Stimulated activated naive CD8-positive, alpha-beta T cell treated with anti-CD3 and anti-CD28 coated beads, Interleukin-15, Interleukin-2, amounts not matched to agents 100 ng/mL and 50 ng/mL, for 24 hours (primary cell): ENCODE data around the gene ALDH3B2.
"Not testable (repeated sequence)": the region's sequence is repeated elsewhere in the genome, so short reads cannot be mapped to it uniquely, and the experiment has no call there.

Experiments
- H3K27ac Mint-ChIP-seq: one replicate; pipeline ENCODE4 v1.8.0; 2021; ENCODE audit warnings: mild to moderate bottlenecking, mixed read lengths
- H3K27me3 Mint-ChIP-seq: one replicate; pipeline ENCODE4 v1.8.0; 2021; ENCODE audit warnings: mixed read lengths
- H3K36me3 Mint-ChIP-seq: one replicate; pipeline ENCODE4 v1.8.0; 2021; ENCODE audit warnings: low read depth, mixed read lengths
- H3K4me1 Mint-ChIP-seq: one replicate; pipeline ENCODE4 v1.8.0; 2021; ENCODE audit warnings: low read depth, mixed read lengths
- H3K4me3 Mint-ChIP-seq: one replicate; pipeline ENCODE4 v1.8.0; 2021; ENCODE audit warnings: mild to moderate bottlenecking, mixed read lengths
- H3K9me3 Mint-ChIP-seq: one replicate; pipeline ENCODE4 v1.8.0; 2021; ENCODE audit warnings: mixed read lengths

Gene ALDH3B2

GRCh38 chr11:67670316-67671210 lies 3.9 kb downstream of the ALDH3B2 start:
- Mint-ChIP-seq H3K4me1 (no peaks in the 10 kb centered on the region), H3K36me3 (no peaks in the 10 kb centered on the region), H3K9me3 (no peaks in the 10 kb centered on the region), H3K27me3 (peaks cover 5% of the 10 kb centered on the region), H3K27ac (no peak overlapping the region), H3K4me3 (no peak overlapping the region)

- no peak overlapping the region for H3K27ac Mint-ChIP-seq
- H3K36me3 Mint-ChIP-seq: no peaks in the 10 kb centered on the region
- no peak overlapping the region for H3K4me3 Mint-ChIP-seq
- no peaks in the 10 kb centered on the region for H3K4me1 Mint-ChIP-seq
- no peaks in the 10 kb centered on the region for H3K9me3 Mint-ChIP-seq
- no peaks in the 10 kb centered on the region for H3K27me3 Mint-ChIP-seq
These were observed 6.3 kb downstream of the ALDH3B2 start for GRCh38 chr11:67668192-67668551.

GRCh38 chr11:67667490-67668191 lies 6.8 kb downstream of the ALDH3B2 start:
- no peaks in the 10 kb centered on the region for H3K36me3 Mint-ChIP-seq

GRCh38 chr11:67666676-67667489 lies 7.5 kb downstream of the ALDH3B2 start:
- Mint-ChIP-seq H3K9me3 (no peaks in the 10 kb centered on the region), H3K4me3 (no peak overlapping the region), H3K27ac (no peak overlapping the region), H3K27me3 (no peaks in the 10 kb centered on the region), H3K36me3 (no peaks in the 10 kb centered on the region), H3K4me1 (no peaks in the 10 kb centered on the region)

More at GRCh38 chr11:67667490-67668191, 6.8 kb downstream of the ALDH3B2 start:
- H3K9me3 Mint-ChIP-seq: no peaks in the 10 kb centered on the region
- no peak overlapping the region for H3K4me3 Mint-ChIP-seq
- no peaks in the 10 kb centered on the region for H3K4me1 Mint-ChIP-seq
- H3K27me3 Mint-ChIP-seq: no peaks in the 10 kb centered on the region
- no peak overlapping the region for H3K27ac Mint-ChIP-seq

GRCh38 chr11:67666303-67666645 lies 8.1 kb downstream of the ALDH3B2 start:
- Mint-ChIP-seq H3K27me3 (no peaks in the 10 kb centered on the region), H3K4me3 (no peak overlapping the region), H3K4me1 (no peaks in the 10 kb centered on the region), H3K9me3 (no peaks in the 10 kb centered on the region), H3K27ac (no peak overlapping the region), H3K36me3 (no peaks in the 10 kb centered on the region)

GRCh38 chr11:67665541-67666302 lies 8.7 kb downstream of the ALDH3B2 start:
- Mint-ChIP-seq H3K27ac (no peak overlapping the region), H3K36me3 (no peaks in the 10 kb centered on the region), H3K4me1 (no peaks in the 10 kb centered on the region), H3K27me3 (no peaks in the 10 kb centered on the region), H3K9me3 (no peaks in the 10 kb centered on the region), H3K4me3 (no peak overlapping the region)

- no peak overlapping the region for H3K27ac Mint-ChIP-seq
- H3K9me3 Mint-ChIP-seq: no peaks in the 10 kb centered on the region
- H3K4me1 Mint-ChIP-seq: no peaks in the 10 kb centered on the region
- no peak overlapping the region for H3K4me3 Mint-ChIP-seq
- no peaks in the 10 kb centered on the region for H3K36me3 Mint-ChIP-seq
- no peaks in the 10 kb centered on the region for H3K27me3 Mint-ChIP-seq
These were observed 9.5 kb downstream of the ALDH3B2 start for GRCh38 chr11:67664696-67665540.

GRCh38 chr11:67664213-67664585 lies 10.2 kb downstream of the ALDH3B2 start:
- Mint-ChIP-seq H3K36me3 (no peaks in the 10 kb centered on the region), H3K27ac (no peak overlapping the region), H3K27me3 (no peaks in the 10 kb centered on the region)

GRCh38 chr11:67663532-67664212 lies 10.8 kb downstream of the ALDH3B2 start:
- Mint-ChIP-seq H3K27ac (no peak overlapping the region), H3K9me3 (no peaks in the 10 kb centered on the region), H3K4me1 (no peaks in the 10 kb centered on the region), H3K27me3 (no peaks in the 10 kb centered on the region), H3K4me3 (no peak overlapping the region), H3K36me3 (no peaks in the 10 kb centered on the region)

More at GRCh38 chr11:67664213-67664585, 10.2 kb downstream of the ALDH3B2 start:
- H3K4me3 Mint-ChIP-seq: no peak overlapping the region
- H3K9me3 Mint-ChIP-seq: no peaks in the 10 kb centered on the region
- H3K4me1 Mint-ChIP-seq: no peaks in the 10 kb centered on the region

- H3K36me3 Mint-ChIP-seq: no peaks in the 10 kb centered on the region
- no peaks in the 10 kb centered on the region for H3K4me1 Mint-ChIP-seq
- H3K27ac Mint-ChIP-seq: no peak overlapping the region
- H3K27me3 Mint-ChIP-seq: no peaks in the 10 kb centered on the region
- no peak overlapping the region for H3K4me3 Mint-ChIP-seq
- H3K9me3 Mint-ChIP-seq: no peaks in the 10 kb centered on the region
These were observed 11.4 kb downstream of the ALDH3B2 start for GRCh38 chr11:67662835-67663531.

GRCh38 chr11:67662142-67662834 lies 12.1 kb downstream of the ALDH3B2 start:
- Mint-ChIP-seq H3K36me3 (no peaks in the 10 kb centered on the region), H3K4me1 (peaks cover 5% of the 10 kb centered on the region), H3K4me3 (no peak overlapping the region), H3K27ac (no peak overlapping the region), H3K27me3 (no peaks in the 10 kb centered on the region), H3K9me3 (no peaks in the 10 kb centered on the region)

- not testable (repeated sequence) for H3K27me3 Mint-ChIP-seq, H3K4me3 Mint-ChIP-seq, H3K27ac Mint-ChIP-seq, H3K36me3 Mint-ChIP-seq, H3K4me1 Mint-ChIP-seq, H3K9me3 Mint-ChIP-seq
These were observed 13.7 kb downstream of the ALDH3B2 start for GRCh38 chr11:67660752-67661151.
